NCI-H2227 (cell line): ENCODE results near the gene RND2.

Source experiments
- DNase-seq: peaks from one replicate; lab custom pipeline; 2025; ENCODE audit not compliant: unreplicated experiment; lab: John Stamatoyannopoulos, UW

RND2 gene

DNA sequence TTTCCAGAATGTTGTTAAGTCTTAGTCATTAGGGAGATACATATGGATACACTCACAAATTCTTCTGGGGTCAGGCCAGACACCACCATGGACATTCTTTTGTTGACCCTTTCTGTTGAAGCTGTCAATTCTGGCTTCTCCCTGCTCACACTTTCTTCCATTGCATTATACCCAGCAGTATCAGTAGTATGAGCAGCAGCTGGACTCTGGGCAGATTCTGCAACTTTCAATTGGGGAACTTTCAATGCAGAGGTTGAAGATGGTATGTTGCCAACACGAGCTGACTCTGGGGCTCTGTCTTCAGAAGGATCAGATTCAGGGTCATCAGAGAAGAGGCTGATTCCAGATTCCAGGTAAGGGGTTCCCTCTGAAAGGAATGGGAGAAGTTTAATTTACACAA is 45.8 kb downstream of the RND2 start:
- no peak for DNase-seq

DNA sequence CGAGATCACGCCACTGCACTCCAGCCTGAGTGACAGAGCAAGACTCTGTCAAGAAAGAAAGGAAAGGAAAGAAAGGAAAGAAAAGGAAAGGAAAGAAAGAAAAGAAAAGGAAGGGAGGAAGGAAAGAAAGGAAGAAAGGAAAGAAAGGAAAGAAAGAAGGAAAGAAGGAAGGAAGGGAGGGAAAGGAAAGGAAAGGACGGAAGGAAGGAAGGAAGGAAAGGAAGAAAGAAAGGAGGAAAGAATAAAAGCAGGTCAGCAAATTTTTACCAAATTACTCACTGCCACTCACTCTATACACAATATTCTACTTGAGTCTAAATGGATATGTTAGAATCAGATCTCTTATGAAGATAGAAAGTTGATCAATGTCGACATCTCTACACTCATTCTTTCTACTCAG is 49.8 kb downstream of the RND2 start:
- no peak for DNase-seq

- DNase-seq: no peak
Measured at GRCh38 chr17:43079641-43080302, 54.7 kb downstream of the RND2 start.
